HG03442 (cell line): ENCODE data around the gene CCT5.

Experiments
- ATAC-seq: cut with Tn5 transposase; IDR thresholded peaks from one replicate; pipeline ENCODE4 v1.9.1; 2021; ENCODE audit warnings: mild to moderate bottlenecking, moderate library complexity; ENCODE audit not compliant: unreplicated experiment

CCT5 gene

GRCh38 chr5:10249948-10250805, at the start of gene CCT5:
CCT5 (plus strand) TSS chr5:10250280; CDS start chr5:10250341, 61 bp downstream.
- ATAC-seq, result peak; percentile 77

- no peak for ATAC-seq
Measured at GRCh38 chr5:10201223-10201868, 48.7 kb upstream of the CCT5 start.

GRCh38 chr5:10202089-10202910, 47.8 kb upstream of the CCT5 start:
- no peak for ATAC-seq

GRCh38 chr5:10209004-10209403, 41.1 kb upstream of the CCT5 start:
- no peak for ATAC-seq

- ATAC-seq, result no peak
Measured at GRCh38 chr5:10213316-10213715, 36.8 kb upstream of the CCT5 start.

GRCh38 chr5:10214041-10214440, 36.0 kb upstream of the CCT5 start:
- ATAC-seq, result no peak

- no peak for ATAC-seq
Measured at GRCh38 chr5:10215366-10215765, 34.7 kb upstream of the CCT5 start.

- ATAC-seq, result no peak
Measured at GRCh38 chr5:10216107-10216506, 34.0 kb upstream of the CCT5 start.

GRCh38 chr5:10218658-10219057, 31.4 kb upstream of the CCT5 start:
- no peak for ATAC-seq

GRCh38 chr5:10219068-10219467, 31.0 kb upstream of the CCT5 start:
- no peak for ATAC-seq

GRCh38 chr5:10220248-10220647, 29.8 kb upstream of the CCT5 start:
- no peak for ATAC-seq

GRCh38 chr5:10222326-10222725, 27.8 kb upstream of the CCT5 start:
- no peak for ATAC-seq

- no peak for ATAC-seq
Measured at GRCh38 chr5:10227379-10227778, 22.7 kb upstream of the CCT5 start.

GRCh38 chr5:10228288-10228687, 21.8 kb upstream of the CCT5 start:
- no peak for ATAC-seq

- no peak for ATAC-seq
Measured at GRCh38 chr5:10229306-10230048, 20.6 kb upstream of the CCT5 start.

- ATAC-seq, result no peak
Measured at GRCh38 chr5:10232386-10232785, 17.7 kb upstream of the CCT5 start.

- ATAC-seq, result no peak
Measured at GRCh38 chr5:10233011-10233410, 17.1 kb upstream of the CCT5 start.

GRCh38 chr5:10233505-10233904, 16.6 kb upstream of the CCT5 start:
- no peak for ATAC-seq

- ATAC-seq, result no peak
Measured at GRCh38 chr5:10235350-10235749, 14.7 kb upstream of the CCT5 start.

- no peak for ATAC-seq
Measured at GRCh38 chr5:10243660-10244240, 6.3 kb upstream of the CCT5 start.
